SK-N-MC (cell line): ENCODE results near the gene TMBIM1.
"Not testable (repeated sequence)": the region's sequence is repeated elsewhere in the genome, so short reads cannot be mapped to it uniquely, and the experiment has no call there.

Source experiments
- DNase-seq: peaks from one replicate; pipeline ENCODE4 v3.0.0-alpha.2; 2011; ENCODE audit warnings: low read depth, low spot score
- H3K27ac ChIP-seq: fragments of 200-600 bp; sonication (generic); 2 replicates; pipeline ENCODE4 v1.5.1; 2016; ENCODE audit warnings: mixed run types
- H3K36me3 ChIP-seq: fragments of 200-600 bp; sonication (generic); 2 replicates; pipeline ENCODE4 v1.6.1; 2017; ENCODE audit warnings: antibody characterized with exemption, low read length, mixed read lengths; ENCODE audit not compliant: insufficient read depth
- H3K4me3 ChIP-seq: fragments of 200-600 bp; sonication (generic); 2 replicates; pipeline ENCODE4 v1.5.1; 2016
- H3K9ac ChIP-seq: fragments of 200-600 bp; sonication (generic); 2 replicates; pipeline ENCODE4 v1.8.0; 2017; ENCODE audit warnings: mixed run types, mixed read lengths; ENCODE audit not compliant: insufficient read length
- H3K9me3 ChIP-seq: fragments of 200-600 bp; sonication (generic); 2 replicates; pipeline ENCODE4 v1.6.1; 2017; ENCODE audit warnings: low read depth, mild to moderate bottlenecking, antibody characterized with exemption, low read length, moderate library complexity, mixed read lengths
- EZH2 ChIP-seq: fragments of 200-600 bp; sonication (generic); IDR thresholded peaks from one replicate; pipeline ENCODE4 v1.6.1; 2017; ENCODE audit warnings: antibody characterized with exemption
- FOXP2 ChIP-seq: optimal IDR thresholded peaks from 2 replicates; pipeline ENCODE3; 2011; ENCODE audit warnings: mild to moderate bottlenecking, moderate library complexity; ENCODE audit not compliant: insufficient read depth; ENCODE audit errors: extremely low read length, control extremely low read depth
- POLR2AphosphoS5 ChIP-seq: IDR thresholded peaks from 2 replicates; pipeline ENCODE4 v1.6.1; 2012; ENCODE audit warnings: mild to moderate bottlenecking, low read depth, low read length, borderline replicate concordance

The TMBIM1 gene

GRCh38 chr2:218280260-218280870, 11.9 kb downstream of the TMBIM1 start:
- Histone ChIP-seq H3K4me3 (no peak overlapping the region), H3K9ac (no peak overlapping the region), H3K36me3 (peaks cover 9% of the 10 kb centered on the region; the same call in 1 of the 2 replicates), H3K9me3 (no peaks in the 10 kb centered on the region), H3K27ac (no peak overlapping the region)
- no peak for DNase-seq
- TF ChIP-seq FOXP2, result no peak

GRCh38 chr2:218278531-218279360, 13.6 kb downstream of the TMBIM1 start:
- no peak for DNase-seq
- TF ChIP-seq FOXP2 (no peak), EZH2 (no peak), POLR2AphosphoS5 (no peak)
- peaks cover 25% of the 10 kb centered on the region; the same call in 1 of the 2 replicates for H3K36me3 ChIP-seq
- no peaks in the 10 kb centered on the region for H3K9me3 ChIP-seq
- H3K9ac ChIP-seq, result no peak overlapping the region
- H3K4me3 ChIP-seq, result no peak overlapping the region
- H3K27ac ChIP-seq, result no peak overlapping the region

GRCh38 chr2:218277921-218278320, 14.4 kb downstream of the TMBIM1 start:
- H3K9me3 ChIP-seq, result no peaks in the 10 kb centered on the region
- H3K9ac ChIP-seq, result no peak overlapping the region
- H3K36me3 ChIP-seq, result peaks cover 27% of the 10 kb centered on the region; the same call in 1 of the 2 replicates
- no peak for DNase-seq
- H3K4me3 ChIP-seq, result no peak overlapping the region
- TF ChIP-seq EZH2 (no peak), FOXP2 (no peak), POLR2AphosphoS5 (no peak)
- no peak overlapping the region for H3K27ac ChIP-seq

GRCh38 chr2:218276986-218277755, 15.1 kb downstream of the TMBIM1 start:
- Histone ChIP-seq H3K9ac (no peak overlapping the region), H3K9me3 (no peaks in the 10 kb centered on the region), H3K4me3 (no peak overlapping the region), H3K36me3 (peaks cover 27% of the 10 kb centered on the region; the same call in 1 of the 2 replicates), H3K27ac (no peak overlapping the region)
- DNase-seq, result no peak
- TF ChIP-seq EZH2, result no peak
- no peak for TF ChIP-seq POLR2AphosphoS5
- TF ChIP-seq FOXP2, result no peak

- no peak for DNase-seq
- H3K9me3 ChIP-seq, result no peaks in the 10 kb centered on the region
These were observed 16.8 kb downstream of the TMBIM1 start for GRCh38 chr2:218275371-218276072.

GRCh38 chr2:218274586-218274985, 17.7 kb downstream of the TMBIM1 start:
- DNase-seq, result no peak
- no peak overlapping the region for H3K27ac ChIP-seq
- H3K9me3 ChIP-seq, result no peaks in the 10 kb centered on the region
- no peak overlapping the region for H3K9ac ChIP-seq
- no peak overlapping the region for H3K4me3 ChIP-seq
- no peak for TF ChIP-seq EZH2
- no peak for TF ChIP-seq FOXP2
- TF ChIP-seq POLR2AphosphoS5, result no peak
- peaks cover 27% of the 10 kb centered on the region; the same call in 1 of the 2 replicates for H3K36me3 ChIP-seq

More at GRCh38 chr2:218275371-218276072, 16.8 kb downstream of the TMBIM1 start:
- Histone ChIP-seq H3K9ac (no peak overlapping the region), H3K27ac (no peak overlapping the region), H3K4me3 (no peak overlapping the region), H3K36me3 (peaks cover 27% of the 10 kb centered on the region; the same call in 1 of the 2 replicates)
- TF ChIP-seq FOXP2 (no peak), POLR2AphosphoS5 (no peak), EZH2 (no peak)

- Histone ChIP-seq H3K4me3 (no peak overlapping the region), H3K9me3 (no peaks in the 10 kb centered on the region), H3K27ac (no peak overlapping the region), H3K36me3 (peaks cover 27% of the 10 kb centered on the region; the same call in 1 of the 2 replicates), H3K9ac (no peak overlapping the region)
- DNase-seq, result no peak
- TF ChIP-seq EZH2 (no peak), FOXP2 (no peak), POLR2AphosphoS5 (no peak)
These were observed 18.4 kb downstream of the TMBIM1 start for GRCh38 chr2:218273908-218274249.

- not testable (repeated sequence) for H3K9ac ChIP-seq, DNase-seq, H3K9me3 ChIP-seq, H3K27ac ChIP-seq
- H3K36me3 ChIP-seq, result peaks cover 27% of the 10 kb centered on the region; the same call in 1 of the 2 replicates
- peak overlapping the region; percentile 56; the same call in 1 of the 2 replicates for H3K4me3 ChIP-seq
These were observed 18.9 kb downstream of the TMBIM1 start for GRCh38 chr2:218273214-218273907.
